ENCODE data around the gene C19orf38.

Gene C19orf38

DNA sequence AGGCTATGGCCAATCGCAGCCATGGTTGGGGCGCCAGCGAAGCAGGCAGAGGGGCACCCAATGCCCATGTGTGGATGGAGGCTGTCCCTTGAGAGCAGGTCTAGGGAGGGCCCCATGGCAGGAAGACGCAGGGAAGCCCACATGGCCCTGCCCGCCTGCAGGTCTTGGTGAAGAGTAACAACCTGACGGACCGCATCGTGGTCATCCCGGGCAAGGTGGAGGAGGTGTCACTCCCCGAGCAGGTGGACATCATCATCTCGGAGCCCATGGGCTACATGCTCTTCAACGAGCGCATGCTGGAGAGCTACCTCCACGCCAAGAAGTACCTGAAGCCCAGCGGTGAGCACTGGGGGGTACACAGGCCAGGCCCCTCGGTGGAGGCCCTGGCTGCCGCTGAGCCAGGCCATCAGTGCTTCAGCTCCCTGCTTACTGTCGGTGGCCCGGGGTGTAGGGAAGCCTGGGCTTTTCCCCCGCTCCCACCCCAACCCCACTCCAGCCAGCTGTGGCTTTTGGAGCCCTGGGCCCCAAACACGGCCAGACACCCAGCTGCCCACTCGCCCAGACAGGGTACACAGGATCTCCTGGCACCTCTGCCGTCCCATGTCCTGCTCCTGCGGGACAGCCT, 65.6 kb downstream of the C19orf38 start:
- no peak for DNase-seq

GRCh38 chr19:10915130-10916091, 67.2 kb downstream of the C19orf38 start:
- DNase-seq = no peak

GRCh38 chr19:10916602-10917001, 68.4 kb downstream of the C19orf38 start:
- no peak for DNase-seq

DNA sequence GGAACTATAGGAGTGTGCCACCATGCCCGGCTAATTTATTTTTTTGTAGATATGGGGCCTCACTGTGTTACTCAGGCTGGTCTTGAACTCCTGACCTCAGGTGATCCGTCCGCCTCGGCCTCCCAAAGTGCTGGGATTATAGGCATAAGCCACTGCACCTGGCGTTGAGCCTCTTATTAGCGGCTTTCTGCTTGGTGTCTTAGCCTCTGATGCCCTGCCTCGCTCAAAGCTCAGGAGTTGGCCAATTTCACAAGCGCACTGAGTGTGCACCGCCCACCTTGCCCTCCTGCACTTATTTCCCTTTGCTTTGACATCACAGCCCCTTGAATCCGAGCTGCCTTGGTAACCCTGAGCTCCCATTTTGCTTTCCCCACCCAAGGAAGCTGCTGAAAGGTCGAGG, 70.1 kb downstream of the C19orf38 start:
- no peak for DNase-seq

Measured in cortex of kidney (tissue), 1 donor.